ENCODE results near the gene CLDN2. TPM values are rescaled to one million over a fixed set of nuclear protein-coding genes. Genes with fewer than 3 reads are reported as not detected.

Gene CLDN2
- total RNA-seq, 1 donor from 2014 or later, result not detected

- intact Hi-C loops (cut with micrococcal nuclease), result no loop called here
- H3K27me3 Mint-ChIP-seq, result no peaks in the 10 kb centered on the region
- no peak for DNase-seq
- H3K4me3 Mint-ChIP-seq, result no peak overlapping the region
- no peak for TF ChIP-seq CTCF (IDR thresholded peaks at IDR 0.05)
- no peak overlapping the region for H3K27ac Mint-ChIP-seq
- ChIA-PET POLR2A (no interaction called here), CTCF (no interaction called here)
- ATAC-seq (ENCODE audit: low read depth), result no peak
- H3K36me3 Mint-ChIP-seq (ENCODE audit: low read depth), result no peaks in the 10 kb centered on the region
- no peaks in the 10 kb centered on the region for H3K4me1 Mint-ChIP-seq
- no peaks in the 10 kb centered on the region for H3K9me3 Mint-ChIP-seq
Measured at GRCh38 chrX:106936246-106936645, 16.0 kb downstream of the CLDN2 start.

GRCh38 chrX:106939566-106939965, 19.4 kb downstream of the CLDN2 start:
- POLR2A ChIA-PET, result no interaction called here

GRCh38 chrX:106940068-106940467, 19.9 kb downstream of the CLDN2 start:
- intact Hi-C loops (cut with micrococcal nuclease), result no loop called here
- no peak for TF ChIP-seq CTCF (IDR thresholded peaks at IDR 0.05)
- DNase-seq (no peak), ATAC-seq (ENCODE audit: low read depth) (no peak)
- Mint-ChIP-seq H3K27me3 (no peaks in the 10 kb centered on the region), H3K27ac (no peak overlapping the region), H3K4me3 (no peak overlapping the region), H3K9me3 (no peaks in the 10 kb centered on the region), H3K36me3 (ENCODE audit: low read depth) (peaks cover 6% of the 10 kb centered on the region), H3K4me1 (no peaks in the 10 kb centered on the region)
- CTCF ChIA-PET, result no interaction called here
- POLR2A ChIA-PET, result no interaction called here

More at GRCh38 chrX:106939566-106939965, 19.4 kb downstream of the CLDN2 start:
- ATAC-seq (ENCODE audit: low read depth), result no peak
- no peak for TF ChIP-seq CTCF (IDR thresholded peaks at IDR 0.05)
- Mint-ChIP-seq H3K27ac (no peak overlapping the region), H3K27me3 (no peaks in the 10 kb centered on the region), H3K4me3 (no peak overlapping the region), H3K36me3 (ENCODE audit: low read depth) (peaks cover 6% of the 10 kb centered on the region), H3K4me1 (no peaks in the 10 kb centered on the region), H3K9me3 (no peaks in the 10 kb centered on the region)
- intact Hi-C loops (cut with micrococcal nuclease), result no loop called here
- CTCF ChIA-PET, result no interaction called here
- DNase-seq, result no peak

GRCh38 chrX:106946464-106946863, 26.3 kb downstream of the CLDN2 start:
- Mint-ChIP-seq H3K4me3 (no peak overlapping the region), H3K4me1 (no peaks in the 10 kb centered on the region), H3K36me3 (ENCODE audit: low read depth) (peaks cover 6% of the 10 kb centered on the region), H3K9me3 (no peaks in the 10 kb centered on the region), H3K27ac (no peak overlapping the region), H3K27me3 (no peaks in the 10 kb centered on the region)
- no peak for TF ChIP-seq CTCF (IDR thresholded peaks at IDR 0.05)
- intact Hi-C loops (cut with micrococcal nuclease), result no loop called here
- CTCF ChIA-PET, result no interaction called here
- POLR2A ChIA-PET, result no interaction called here
- ATAC-seq (ENCODE audit: low read depth), result no peak
- DNase-seq, result no peak

GRCh38 chrX:106948641-106949040, 28.4 kb downstream of the CLDN2 start:
- Mint-ChIP-seq H3K36me3 (ENCODE audit: low read depth) (no peaks in the 10 kb centered on the region), H3K27me3 (no peaks in the 10 kb centered on the region), H3K27ac (no peak overlapping the region), H3K9me3 (no peaks in the 10 kb centered on the region), H3K4me3 (no peak overlapping the region), H3K4me1 (no peaks in the 10 kb centered on the region)
- TF ChIP-seq CTCF (IDR thresholded peaks at IDR 0.05), result no peak
- DNase-seq, result no peak
- no peak for ATAC-seq (ENCODE audit: low read depth)
- POLR2A ChIA-PET, result no interaction called here
- CTCF ChIA-PET, result no interaction called here
- intact Hi-C loops (cut with micrococcal nuclease), result no loop called here
